ENCODE results near the gene TOE1. TPM values are rescaled to one million over a fixed set of nuclear protein-coding genes. Genes with fewer than 3 reads are reported as not detected.
A peak's percentile ranks its signal among the peaks of the same experiment; 100 is the strongest.

The TOE1 gene
- total and polyA plus RNA-seq, 2 of the 8 experiments (the other 6 are each of a cell fraction or from before 2014, with no cell fraction given) = 15.2 to 25.8 TPM

- TF ChIP-seq CHD7 (IDR thresholded peaks at IDR 0.05; ENCODE audit: insufficient replicate concordance, low read length) (no peak), CTCF (IDR thresholded peaks at IDR 0.05; ENCODE audit: control extremely low read depth in 1 of 3, insufficient read depth in 1 of 3, low read depth in 1 of 3, low read length in 3 of 3) (peak in 2 of 3 experiments; percentile 22 to 51; a peak in 2 of 4 replicates), RAD21 (IDR thresholded peaks at IDR 0.05 in 1 of 2, conservative IDR thresholded peaks at IDR 0.05 in 1 of 2; ENCODE audit: low read depth in 2 of 2, low read length in 2 of 2) (peak; percentile 10 to 37; a peak in 3 of 4 replicates)
Observed at GRCh38 chr1:45334308-45335245, 5.4 kb upstream of the TOE1 start (continued).
